Neural progenitor cell (in vitro differentiated cells): ENCODE data around the gene MYEOV. TPM values are rescaled to one million over a fixed set of nuclear protein-coding genes. Genes with fewer than 3 reads are reported as not detected.
A peak's percentile ranks its signal among the peaks of the same experiment; 100 is the strongest.

Experiments used
- DNase-seq: peaks from one replicate; pipeline ENCODE4 v3.0.0-alpha.2; 2016; ENCODE audit warnings: low spot score
- H2AFZ ChIP-seq: fragments of 200-600 bp; sonication (generic); replicated peaks from 2 replicates; pipeline ENCODE4 v1.6.1; 2016; ENCODE audit warnings: antibody characterized with exemption
- H3F3A ChIP-seq: fragments of 200-600 bp; sonication (generic); 2 replicates; pipeline ENCODE4 v1.6.1; 2016; ENCODE audit warnings: antibody characterized with exemption, low read depth
- H3K27ac ChIP-seq: fragments of 200-600 bp; sonication (generic); 2 replicates; pipeline ENCODE4 v1.5.1; 2016; ENCODE audit warnings: mild to moderate bottlenecking
- H3K27me3 ChIP-seq: fragments of 200-600 bp; sonication (generic); 2 replicates; pipeline ENCODE4 v1.6.1; 2016; ENCODE audit warnings: mild to moderate bottlenecking, moderate library complexity
- H3K36me3 ChIP-seq: fragments of 200-600 bp; sonication (generic); 2 replicates; pipeline ENCODE4 v1.5.1; 2016
- H3K4me1 ChIP-seq: fragments of 200-600 bp; sonication (generic); 2 replicates; pipeline ENCODE4 v1.6.1; 2016; ENCODE audit warnings: mixed run types
- H3K4me2 ChIP-seq: fragments of 200-600 bp; sonication (generic); 2 replicates; pipeline ENCODE4 v1.6.1; 2016
- H3K4me3 ChIP-seq: fragments of 200-600 bp; sonication (generic); 2 replicates; pipeline ENCODE4 v1.5.1; 2016
- H3K79me2 ChIP-seq: fragments of 200-600 bp; sonication (generic); 2 replicates; pipeline ENCODE4 v1.6.1; 2016; ENCODE audit warnings: low read depth
- H3K9ac ChIP-seq: fragments of 200-600 bp; sonication (generic); 2 replicates; pipeline ENCODE4 v1.6.1; 2016
- H3K9me3 ChIP-seq: fragments of 200-600 bp; sonication (generic); 2 replicates; pipeline ENCODE4 v1.5.1; 2016; ENCODE audit warnings: low read depth
- H4K20me1 ChIP-seq: fragments of 200-600 bp; sonication (generic); 2 replicates; pipeline ENCODE4 v1.6.1; 2016; ENCODE audit warnings: low read depth
- H3K27ac Mint-ChIP-seq: 3 replicates; pipeline ENCODE4 v1.8.0; 2021; ENCODE audit warnings: mixed read lengths
- H3K27me3 Mint-ChIP-seq: 2 replicates; pipeline ENCODE4 v1.8.0; 2022; ENCODE audit warnings: low read depth, mild to moderate bottlenecking, inconsistent platforms, moderate library complexity, mixed read lengths; ENCODE audit not compliant: insufficient read depth
- H3K36me3 Mint-ChIP-seq: 3 replicates; pipeline ENCODE4 v1.8.0; 2021; ENCODE audit warnings: mixed read lengths
- H3K4me1 Mint-ChIP-seq: 3 replicates; pipeline ENCODE4 v1.8.0; 2021; ENCODE audit warnings: mixed read lengths
- H3K4me3 Mint-ChIP-seq: 3 replicates; pipeline ENCODE4 v1.8.0; 2021; ENCODE audit warnings: mild to moderate bottlenecking, moderate library complexity, mixed read lengths
- H3K9me3 Mint-ChIP-seq: 3 replicates; pipeline ENCODE4 v1.8.0; 2020; ENCODE audit warnings: mixed read lengths
- CTCF ChIP-seq: fragments of 200-600 bp; sonication (generic); IDR thresholded peaks from 2 replicates; pipeline ENCODE4 v1.5.1; 2017; ENCODE audit warnings: antibody characterized with exemption, mild to moderate bottlenecking
- EZH2 ChIP-seq: fragments of 200-600 bp; sonication (generic); IDR thresholded peaks from 2 replicates; pipeline ENCODE4 v1.6.1; 2017; ENCODE audit warnings: antibody characterized with exemption, mild to moderate bottlenecking, moderate library complexity
- EZH2phosphoT487 ChIP-seq: fragments of 200-600 bp; sonication (generic); IDR thresholded peaks from 2 replicates; pipeline ENCODE4 v1.6.1; 2017; ENCODE audit warnings: antibody characterized with exemption
- total RNA-seq: library from RNA; depleted of rRNA; stranded (reverse); fragments of >200 nt; gene quantifications from 2 replicates; pipeline ENCODE4 v1.2.3, GENCODE V29; 2015; ENCODE audit warnings: low replicate concordance

The MYEOV gene
- total RNA-seq, 1 donor from 2014 or later: not detected

GRCh38 chr11:69251057-69251393 is 42.9 kb upstream of the MYEOV start:
- Histone ChIP-seq H3K27me3 (peaks cover 24% of the 10 kb centered on the region), H2AFZ (no peak overlapping the region), H3F3A (no peaks in the 10 kb centered on the region), H3K36me3 (no peaks in the 10 kb centered on the region), H3K27ac (no peak overlapping the region), H3K4me2 (no peak overlapping the region), H3K9ac (no peak overlapping the region), H3K4me3 (no peak overlapping the region), H3K4me1 (peaks cover 10% of the 10 kb centered on the region), H4K20me1 (no peaks in the 10 kb centered on the region), H3K9me3 (no peaks in the 10 kb centered on the region), H3K79me2 (no peaks in the 10 kb centered on the region)
- Mint-ChIP-seq H3K27me3 (peaks cover 16% of the 10 kb centered on the region), H3K36me3 (no peaks in the 10 kb centered on the region), H3K9me3 (peaks cover 19% of the 10 kb centered on the region), H3K4me3 (peak overlapping the region; percentile 41), H3K4me1 (peaks cover 17% of the 10 kb centered on the region), H3K27ac (no peak overlapping the region)
- no peak for TF ChIP-seq EZH2phosphoT487
- TF ChIP-seq CTCF: no peak
- no peak for TF ChIP-seq EZH2
- DNase-seq: no peak

- Histone ChIP-seq H3K79me2 (no peaks in the 10 kb centered on the region), H3K27ac (no peak overlapping the region), H3F3A (no peaks in the 10 kb centered on the region), H3K9ac (no peak overlapping the region), H4K20me1 (no peaks in the 10 kb centered on the region), H3K36me3 (no peaks in the 10 kb centered on the region), H3K4me3 (no peak overlapping the region), H3K9me3 (no peaks in the 10 kb centered on the region), H2AFZ (no peak overlapping the region), H3K27me3 (peaks cover 24% of the 10 kb centered on the region), H3K4me2 (no peak overlapping the region), H3K4me1 (peaks cover 10% of the 10 kb centered on the region)
- Mint-ChIP-seq H3K27me3 (peaks cover 12% of the 10 kb centered on the region), H3K9me3 (peaks cover 20% of the 10 kb centered on the region), H3K4me1 (peaks cover 17% of the 10 kb centered on the region), H3K27ac (no peak overlapping the region), H3K36me3 (no peaks in the 10 kb centered on the region), H3K4me3 (no peak overlapping the region)
- DNase-seq: no peak
- no peak for TF ChIP-seq EZH2phosphoT487
- TF ChIP-seq CTCF: no peak
- TF ChIP-seq EZH2: no peak
These were observed 42.1 kb upstream of the MYEOV start for GRCh38 chr11:69251639-69252489.

DNA sequence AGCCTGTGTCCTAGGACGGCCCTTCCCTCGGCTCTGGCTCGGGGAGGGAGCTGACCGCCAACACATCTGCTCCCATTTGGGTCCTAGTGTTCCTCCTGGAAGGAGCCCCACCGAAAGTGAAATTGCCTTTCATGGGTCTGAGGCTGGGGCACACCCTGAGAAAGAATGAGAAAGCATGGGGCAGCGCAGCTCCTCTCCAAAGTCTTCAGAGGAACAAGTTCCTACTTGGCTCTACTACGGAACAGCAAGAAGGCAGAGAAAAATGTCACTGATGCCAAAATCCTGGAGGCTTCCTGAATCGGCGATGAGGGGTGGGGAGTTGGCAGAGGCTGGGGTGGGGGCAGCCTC is 41.5 kb upstream of the MYEOV start:
- Histone ChIP-seq H3K27ac (no peak overlapping the region), H3K4me1 (peaks cover 13% of the 10 kb centered on the region), H3K79me2 (no peaks in the 10 kb centered on the region), H3K4me2 (no peak overlapping the region), H2AFZ (no peak overlapping the region), H3K9ac (no peak overlapping the region), H3K36me3 (no peaks in the 10 kb centered on the region), H3K4me3 (no peak overlapping the region), H3K27me3 (peaks cover 24% of the 10 kb centered on the region), H3F3A (no peaks in the 10 kb centered on the region), H3K9me3 (no peaks in the 10 kb centered on the region), H4K20me1 (no peaks in the 10 kb centered on the region)
- H3K4me1 Mint-ChIP-seq: peaks cover 17% of the 10 kb centered on the region
- no peak for DNase-seq
- H3K36me3 Mint-ChIP-seq: no peaks in the 10 kb centered on the region
- peak overlapping the region; percentile 85 for H3K27ac Mint-ChIP-seq
- no peak overlapping the region for H3K4me3 Mint-ChIP-seq
- peaks cover 14% of the 10 kb centered on the region for H3K27me3 Mint-ChIP-seq
- H3K9me3 Mint-ChIP-seq: peaks cover 20% of the 10 kb centered on the region
- TF ChIP-seq CTCF (no peak), EZH2phosphoT487 (no peak), EZH2 (no peak)
